Cerebellar nuclear complex (tissue), 1 donor: ENCODE data around the gene HLA-DPA1.
"Not testable (repeated sequence)": the region's sequence is repeated elsewhere in the genome, so short reads cannot be mapped to it uniquely, and the experiment has no call there.

Experiments used
- DNase-seq, 2 experiments: peaks; one replicate each; lab custom pipeline; 2025; lab: John Stamatoyannopoulos, UW

The HLA-DPA1 gene

GRCh38 chr6:33073431-33073871, at the start of gene HLA-DPA1:
HLA-DPA1 (minus strand) TSS chr6:33073649.
- no peak for DNase-seq

- no peak for DNase-seq
Measured at GRCh38 chr6:33123181-33123580, 49.7 kb upstream of the HLA-DPA1 start.

- no peak for DNase-seq
Measured at GRCh38 chr6:33120001-33120400, 46.6 kb upstream of the HLA-DPA1 start.

GRCh38 chr6:33118525-33119123, 45.2 kb upstream of the HLA-DPA1 start:
- peak in 1 of 2 experiments; percentile 41 for DNase-seq

- no peak for DNase-seq
Measured at GRCh38 chr6:33117811-33118277, 44.4 kb upstream of the HLA-DPA1 start.

- DNase-seq: peak in 1 of 2 experiments; percentile 30
Measured at GRCh38 chr6:33116841-33117711, 43.6 kb upstream of the HLA-DPA1 start.

GRCh38 chr6:33116417-33116816, 43.0 kb upstream of the HLA-DPA1 start:
- no peak for DNase-seq

- DNase-seq: no peak
Measured at GRCh38 chr6:33114406-33114805, 41.0 kb upstream of the HLA-DPA1 start.

- DNase-seq: no peak
Measured at GRCh38 chr6:33113755-33114154, 40.3 kb upstream of the HLA-DPA1 start.

- DNase-seq: peak; percentile 27 to 78
Measured at GRCh38 chr6:33112148-33112547, 38.7 kb upstream of the HLA-DPA1 start.

GRCh38 chr6:33108307-33108706, 34.9 kb upstream of the HLA-DPA1 start:
- DNase-seq: peak in 1 of 2 experiments; percentile 10

- DNase-seq: no peak
Measured at GRCh38 chr6:33107641-33108040, 34.2 kb upstream of the HLA-DPA1 start.

GRCh38 chr6:33105916-33106871, 32.7 kb upstream of the HLA-DPA1 start:
- no peak for DNase-seq

- no peak for DNase-seq
Measured at GRCh38 chr6:33105386-33105785, 31.9 kb upstream of the HLA-DPA1 start.

- DNase-seq: no peak
Measured at GRCh38 chr6:33104887-33105286, 31.4 kb upstream of the HLA-DPA1 start.

- no peak for DNase-seq
Measured at GRCh38 chr6:33103776-33104175, 30.3 kb upstream of the HLA-DPA1 start.

- DNase-seq: not testable (repeated sequence)
Measured at GRCh38 chr6:33101121-33101737, 27.8 kb upstream of the HLA-DPA1 start.

GRCh38 chr6:33095681-33096080, 22.2 kb upstream of the HLA-DPA1 start:
- no peak for DNase-seq

GRCh38 chr6:33093855-33094254, 20.4 kb upstream of the HLA-DPA1 start:
- no peak for DNase-seq

- DNase-seq: no peak
Measured at GRCh38 chr6:33092385-33092784, 18.9 kb upstream of the HLA-DPA1 start.

- no peak for DNase-seq
Measured at GRCh38 chr6:33091957-33092356, 18.5 kb upstream of the HLA-DPA1 start.
